ENCODE measurements around the gene CRY1. TPM values are rescaled to one million over a fixed set of nuclear protein-coding genes. Genes with fewer than 3 reads are reported as not detected.
"Not testable (repeated sequence)": the region's sequence is repeated elsewhere in the genome, so short reads cannot be mapped to it uniquely, and the experiment has no call there.

The CRY1 gene
- total RNA-seq, 2 donors from 2014 or later: 17.4 to 31.0 TPM

- intact Hi-C loops (cut with DNase I): loop anchor here in 1 of 2 donors (5.0 kb wide), 1 partner anchor 40 kb away; the partner anchor contains the start of gene MTERF2
- no peak for DNase-seq (ENCODE audit: low spot score)
Observed at GRCh38 chr12:107026806-107027635, 66.3 kb downstream of the CRY1 start.

- intact Hi-C loops (cut with DNase I): loop anchor here in 1 of 2 donors (5.0 kb wide), 1 partner anchor 39 kb away; the partner anchor contains the start of gene MTERF2
- not testable (repeated sequence) for DNase-seq (ENCODE audit: low spot score)
Observed at GRCh38 chr12:107026356-107026755, 67.0 kb downstream of the CRY1 start.

- no peak for DNase-seq (ENCODE audit: low spot score)
- intact Hi-C loops (cut with DNase I): loop anchor here in 1 of 2 donors (5.0 kb wide), 1 partner anchor 38 kb away; the partner anchor contains the start of gene MTERF2
Observed at GRCh38 chr12:107025671-107026070, 67.7 kb downstream of the CRY1 start.

GRCh38 chr12:107019546-107019945 lies 73.8 kb downstream of the CRY1 start:
- no peak for DNase-seq (ENCODE audit: low spot score)
- intact Hi-C loops (cut with DNase I): no loop called here

- no peak for DNase-seq (ENCODE audit: low spot score)
- intact Hi-C loops (cut with DNase I): no loop called here
Observed at GRCh38 chr12:107017042-107017441, 76.3 kb downstream of the CRY1 start.

- intact Hi-C loops (cut with DNase I): no loop called here
- DNase-seq (ENCODE audit: low spot score): no peak
Observed at GRCh38 chr12:107014055-107014454, 79.3 kb downstream of the CRY1 start.

GRCh38 chr12:107012736-107013425 lies 80.5 kb downstream of the CRY1 start:
- intact Hi-C loops (cut with DNase I): no loop called here
- DNase-seq (ENCODE audit: low spot score): no peak

GRCh38 chr12:107011519-107011918 lies 81.8 kb downstream of the CRY1 start:
- no peak for DNase-seq (ENCODE audit: low spot score)
- intact Hi-C loops (cut with DNase I): no loop called here

GRCh38 chr12:107007411-107007810 lies 85.9 kb downstream of the CRY1 start:
- intact Hi-C loops (cut with DNase I): no loop called here
- no peak for DNase-seq (ENCODE audit: low spot score)

- DNase-seq (ENCODE audit: low spot score); intact Hi-C loops (cut with DNase I): not testable (repeated sequence)
Observed at GRCh38 chr12:107002665-107003064, 90.7 kb downstream of the CRY1 start.

- peak; percentile 74 for DNase-seq (ENCODE audit: low spot score)
- intact Hi-C loops (cut with DNase I): no loop called here
Observed at GRCh38 chr12:106999446-106999845, 93.9 kb downstream of the CRY1 start.

- no peak for DNase-seq (ENCODE audit: low spot score)
- intact Hi-C loops (cut with DNase I): no loop called here
Observed at GRCh38 chr12:106997916-106998315, 95.4 kb downstream of the CRY1 start.

- DNase-seq (ENCODE audit: low spot score); intact Hi-C loops (cut with DNase I): not testable (repeated sequence)
Observed at GRCh38 chr12:106996102-106996501, 97.2 kb downstream of the CRY1 start.

- intact Hi-C loops (cut with DNase I): no loop called here
- DNase-seq (ENCODE audit: low spot score): no peak
Observed at GRCh38 chr12:106994579-106995220, 98.6 kb downstream of the CRY1 start.

- DNase-seq (ENCODE audit: low spot score): no peak
- intact Hi-C loops (cut with DNase I): loop anchor here in 1 of 2 donors (5.0 kb wide), 1 partner anchor 39 kb away; no protein-coding TSS in a partner anchor
Observed at GRCh38 chr12:106987846-106988245, 105.5 kb downstream of the CRY1 start.

- intact Hi-C loops (cut with DNase I): loop anchor here in 1 of 2 donors (5.0 kb wide), 1 partner anchor 40 kb away; no protein-coding TSS in a partner anchor
- DNase-seq (ENCODE audit: low spot score): peak; percentile 97
Observed at GRCh38 chr12:106986625-106987389, 106.5 kb downstream of the CRY1 start, which contains the start of gene MTERF2. Gene MTERF2 (minus strand): TSS chr12:106987146. CDS start chr12:106978714, 8,432 bp downstream.

- intact Hi-C loops (cut with DNase I): loop anchor here in 1 of 2 donors (5.0 kb wide), 1 partner anchor 41 kb away; no protein-coding TSS in a partner anchor
- DNase-seq (ENCODE audit: low spot score): no peak
Observed at GRCh38 chr12:106986135-106986534, 107.2 kb downstream of the CRY1 start.

GRCh38 chr12:106985479-106985878 lies 107.9 kb downstream of the CRY1 start:
- intact Hi-C loops (cut with DNase I): loop anchor here in 1 of 2 donors (5.0 kb wide), 1 partner anchor 42 kb away; no protein-coding TSS in a partner anchor
- no peak for DNase-seq (ENCODE audit: low spot score)

Measured in posterior vena cava (tissue), 2 donors.